ENCODE results near the gene PI16. TPM values are rescaled to one million over a fixed set of nuclear protein-coding genes. Genes with fewer than 3 reads are reported as not detected.

The PI16 gene
- total and polyA plus RNA-seq, 12 donors = 4.4 to 38.9 (median 18.7) TPM

GRCh38 chr6:36927691-36928546 is 26.6 kb upstream of the PI16 start:
- ATAC-seq = peak; percentile 41 to 78 (median 65)
- Histone ChIP-seq H3K27ac (peak overlapping the region in 7 of 10 donors; percentile 3 to 83 (median 52)), H3K9me3 (no peaks in the 10 kb centered on the region), H3K4me3 (no peak overlapping the region), H3K4me1 (peaks cover 0 to 37% (median 20%) of the 10 kb centered on the region in 9 donors), H3K27me3 (no peaks in the 10 kb centered on the region), H3K36me3 (peaks cover 0 to 33% (median 23%) of the 10 kb centered on the region in 9 donors)
- no peak for TF ChIP-seq CTCF (IDR thresholded peaks at IDR 0.05)
- 45 to 54% methylated on average over 13 of the region's 13 CpGs for WGBS, 2 donors
- peak in 1 of 2 donors; percentile 27 for DNase-seq
- intact Hi-C loops (cut with DNase I) = no loop called here

GRCh38 chr6:36928547-36928918 is 26.0 kb upstream of the PI16 start:
- H3K4me3 ChIP-seq = no peak overlapping the region
- TF ChIP-seq CTCF (IDR thresholded peaks at IDR 0.05) = no peak

GRCh38 chr6:36929152-36929551 is 25.4 kb upstream of the PI16 start:
- no peaks in the 10 kb centered on the region for H3K9me3 ChIP-seq
- H3K4me1 ChIP-seq = peaks cover 0 to 37% (median 20%) of the 10 kb centered on the region in 9 donors
- peak overlapping the region in 4 of 10 donors; percentile 44 to 83 (median 52) for H3K27ac ChIP-seq
- intact Hi-C loops (cut with DNase I) = no loop called here
- H3K36me3 ChIP-seq = peaks cover 0 to 20% (median 11%) of the 10 kb centered on the region in 9 donors
- no peaks in the 10 kb centered on the region for H3K27me3 ChIP-seq
- no peak for DNase-seq
- TF ChIP-seq CTCF (IDR thresholded peaks at IDR 0.05) = no peak
- peak in 1 of 8 donors; percentile 24 for ATAC-seq
- H3K4me3 ChIP-seq = no peak overlapping the region
- WGBS, 2 donors = 66 to 69% methylated on average over 10 of the region's 10 CpGs

More at GRCh38 chr6:36928547-36928918, 26.0 kb upstream of the PI16 start:
- H3K4me1 ChIP-seq = peaks cover 0 to 37% (median 20%) of the 10 kb centered on the region in 9 donors
- peaks cover 0 to 27% (median 17%) of the 10 kb centered on the region in 9 donors for H3K36me3 ChIP-seq
- H3K9me3 ChIP-seq = no peaks in the 10 kb centered on the region
- WGBS, 2 donors = 58 to 60% methylated on average over 7 of the region's 7 CpGs
- DNase-seq (peak in 1 of 2 donors; percentile 31), ATAC-seq (peak in 7 of 8 donors; percentile 24 to 55 (median 43))
- no peaks in the 10 kb centered on the region for H3K27me3 ChIP-seq
- intact Hi-C loops (cut with DNase I) = no loop called here
- peak overlapping the region in 7 of 10 donors; percentile 3 to 83 (median 52) for H3K27ac ChIP-seq

GRCh38 chr6:36929607-36930006 is 24.9 kb upstream of the PI16 start:
- intact Hi-C loops (cut with DNase I) = no loop called here
- H3K4me1 ChIP-seq = peaks cover 0 to 37% (median 20%) of the 10 kb centered on the region in 9 donors
- no peaks in the 10 kb centered on the region for H3K9me3 ChIP-seq
- peaks cover 0 to 16% (median 7%) of the 10 kb centered on the region in 9 donors for H3K36me3 ChIP-seq
- H3K27me3 ChIP-seq = no peaks in the 10 kb centered on the region
- 48 to 49% methylated on average over 5 of the region's 5 CpGs for WGBS, 2 donors
- DNase-seq (no peak), ATAC-seq (no peak)
- no peak for TF ChIP-seq CTCF (IDR thresholded peaks at IDR 0.05)
- peak overlapping the region in 5 of 10 donors; percentile 9 to 83 (median 51) for H3K27ac ChIP-seq
- H3K4me3 ChIP-seq = no peak overlapping the region
